NB4 (cell line): ENCODE data around the gene CLPSL1.

Experiments
- DNase-seq: peaks from one replicate; pipeline ENCODE4 v3.0.0; 2010; ENCODE audit warnings: low read depth
- H3K4me3 ChIP-seq: one replicate; pipeline ENCODE4 v1.5.1; 2011; ENCODE audit warnings: mild to moderate bottlenecking, low read depth, low read length, moderate library complexity
- MYC ChIP-seq: IDR thresholded peaks from 2 replicates; pipeline ENCODE4 v1.6.1; 2011; ENCODE audit warnings: low read depth, low read length
- POLR2A ChIP-seq: IDR thresholded peaks from 2 replicates; pipeline ENCODE4 v1.6.1; 2011; ENCODE audit warnings: mild to moderate bottlenecking; ENCODE audit not compliant: insufficient read length; ENCODE audit errors: extremely low read depth
- TF ChIP-seq, protein P1 (sequence below): IDR thresholded peaks from one replicate; pipeline ENCODE4 v1.5.1; 2012; ENCODE audit warnings: low read depth, low read length
- TF ChIP-seq, protein P2 (sequence below): IDR thresholded peaks from 2 replicates; pipeline ENCODE4 v1.6.1; 2011; ENCODE audit warnings: low read depth, low read length

The CLPSL1 gene

DNA sequence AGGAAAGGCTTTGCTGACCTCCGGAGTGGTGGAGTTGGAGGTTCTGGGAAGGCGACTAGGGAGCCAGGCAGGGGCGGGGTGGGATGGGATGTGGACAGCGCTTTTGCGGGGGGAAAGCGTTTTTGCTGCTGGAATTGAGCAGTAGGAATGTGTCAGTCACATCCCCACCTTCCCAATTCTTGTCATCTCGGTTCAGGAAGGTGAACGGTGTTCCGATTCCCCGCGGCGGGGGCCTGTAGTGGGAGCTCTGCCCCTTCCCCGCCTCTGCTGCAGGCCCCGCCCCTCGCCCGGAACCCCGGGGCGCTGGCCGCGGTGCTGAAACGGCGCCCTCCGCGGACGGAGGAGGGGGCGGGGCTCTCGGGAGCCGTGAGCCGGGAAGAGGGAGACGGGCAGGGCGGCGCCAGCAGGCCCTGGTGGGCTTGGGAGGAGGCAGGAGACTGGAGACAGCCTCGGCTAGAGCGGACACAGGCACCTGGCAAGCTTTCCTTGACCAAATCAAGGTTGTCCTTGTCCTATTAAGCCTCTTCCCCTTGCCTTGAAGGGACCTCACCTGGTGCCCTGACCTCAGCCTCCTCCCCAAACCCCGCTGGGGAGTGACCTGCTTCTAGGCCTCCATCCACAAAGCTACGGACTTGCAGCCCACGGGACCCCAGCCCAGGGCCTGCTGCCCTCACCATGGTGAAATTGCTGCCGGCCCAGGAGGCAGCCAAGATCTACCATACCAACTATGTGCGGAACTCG, 24.3 kb downstream of the CLPSL1 start, which contains the start of gene LHFPL5:
LHFPL5 (plus strand) TSS at position 357 of the 741 bp plus-strand sequence; CDS start at position 676, 319 bp downstream.
- H3K4me3 ChIP-seq = no peak within 1 kb of the TSS
- peak; percentile 61 for DNase-seq
- TF ChIP-seq, protein P1, sequence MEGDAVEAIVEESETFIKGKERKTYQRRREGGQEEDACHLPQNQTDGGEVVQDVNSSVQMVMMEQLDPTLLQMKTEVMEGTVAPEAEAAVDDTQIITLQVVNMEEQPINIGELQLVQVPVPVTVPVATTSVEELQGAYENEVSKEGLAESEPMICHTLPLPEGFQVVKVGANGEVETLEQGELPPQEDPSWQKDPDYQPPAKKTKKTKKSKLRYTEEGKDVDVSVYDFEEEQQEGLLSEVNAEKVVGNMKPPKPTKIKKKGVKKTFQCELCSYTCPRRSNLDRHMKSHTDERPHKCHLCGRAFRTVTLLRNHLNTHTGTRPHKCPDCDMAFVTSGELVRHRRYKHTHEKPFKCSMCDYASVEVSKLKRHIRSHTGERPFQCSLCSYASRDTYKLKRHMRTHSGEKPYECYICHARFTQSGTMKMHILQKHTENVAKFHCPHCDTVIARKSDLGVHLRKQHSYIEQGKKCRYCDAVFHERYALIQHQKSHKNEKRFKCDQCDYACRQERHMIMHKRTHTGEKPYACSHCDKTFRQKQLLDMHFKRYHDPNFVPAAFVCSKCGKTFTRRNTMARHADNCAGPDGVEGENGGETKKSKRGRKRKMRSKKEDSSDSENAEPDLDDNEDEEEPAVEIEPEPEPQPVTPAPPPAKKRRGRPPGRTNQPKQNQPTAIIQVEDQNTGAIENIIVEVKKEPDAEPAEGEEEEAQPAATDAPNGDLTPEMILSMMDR = peak; percentile 13
- TF ChIP-seq, protein P2, sequence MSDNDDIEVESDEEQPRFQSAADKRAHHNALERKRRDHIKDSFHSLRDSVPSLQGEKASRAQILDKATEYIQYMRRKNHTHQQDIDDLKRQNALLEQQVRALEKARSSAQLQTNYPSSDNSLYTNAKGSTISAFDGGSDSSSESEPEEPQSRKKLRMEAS = no peak

DNA sequence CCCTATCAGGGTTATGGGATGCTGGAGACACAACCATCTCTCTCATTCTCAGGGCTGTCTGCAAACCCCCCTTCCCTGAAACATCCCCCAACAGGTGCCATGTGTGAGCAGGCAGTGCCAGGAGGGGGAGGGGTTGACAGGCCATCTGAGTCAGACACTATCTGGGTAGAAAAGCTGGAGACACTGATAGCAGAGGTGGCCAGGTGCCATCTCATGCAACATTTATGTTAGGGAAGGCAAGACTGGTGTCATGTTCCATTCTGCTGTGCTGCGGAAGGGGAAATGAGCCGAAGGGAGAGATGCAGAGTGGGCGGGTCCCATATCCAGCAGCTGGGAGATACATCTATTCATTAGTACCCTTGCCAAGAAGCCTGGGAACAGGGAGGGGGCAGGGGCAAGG, 27.9 kb downstream of the CLPSL1 start:
- H3K4me3 ChIP-seq = no peak overlapping the region
- DNase-seq = no peak
- TF ChIP-seq, protein P2 = no peak
- TF ChIP-seq MYC = no peak
- TF ChIP-seq POLR2A = no peak
- TF ChIP-seq, protein P1 = no peak

DNA sequence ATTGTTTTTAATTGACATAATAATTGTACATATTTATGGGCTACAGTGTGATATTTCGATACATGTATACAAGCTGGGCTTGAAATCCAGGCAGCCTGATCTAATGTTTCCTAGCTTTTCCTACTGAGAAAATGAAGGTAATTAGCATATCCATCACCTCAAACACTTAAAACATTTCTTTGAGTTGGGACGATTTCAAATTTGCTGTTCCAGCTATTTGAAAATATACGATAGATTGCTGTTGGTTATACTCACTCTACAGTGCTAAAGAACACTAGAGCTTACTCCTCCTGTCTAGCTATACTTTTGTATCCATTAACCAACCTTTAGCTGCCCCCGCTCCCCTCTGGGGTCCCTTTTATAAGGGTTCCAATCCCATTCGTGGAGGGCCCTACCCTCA, 29.0 kb downstream of the CLPSL1 start:
- TF ChIP-seq, protein P2 = no peak
- TF ChIP-seq, protein P1 = no peak
- TF ChIP-seq MYC = no peak
- no peak for TF ChIP-seq POLR2A
- no peak for DNase-seq
- no peak overlapping the region for H3K4me3 ChIP-seq

DNA sequence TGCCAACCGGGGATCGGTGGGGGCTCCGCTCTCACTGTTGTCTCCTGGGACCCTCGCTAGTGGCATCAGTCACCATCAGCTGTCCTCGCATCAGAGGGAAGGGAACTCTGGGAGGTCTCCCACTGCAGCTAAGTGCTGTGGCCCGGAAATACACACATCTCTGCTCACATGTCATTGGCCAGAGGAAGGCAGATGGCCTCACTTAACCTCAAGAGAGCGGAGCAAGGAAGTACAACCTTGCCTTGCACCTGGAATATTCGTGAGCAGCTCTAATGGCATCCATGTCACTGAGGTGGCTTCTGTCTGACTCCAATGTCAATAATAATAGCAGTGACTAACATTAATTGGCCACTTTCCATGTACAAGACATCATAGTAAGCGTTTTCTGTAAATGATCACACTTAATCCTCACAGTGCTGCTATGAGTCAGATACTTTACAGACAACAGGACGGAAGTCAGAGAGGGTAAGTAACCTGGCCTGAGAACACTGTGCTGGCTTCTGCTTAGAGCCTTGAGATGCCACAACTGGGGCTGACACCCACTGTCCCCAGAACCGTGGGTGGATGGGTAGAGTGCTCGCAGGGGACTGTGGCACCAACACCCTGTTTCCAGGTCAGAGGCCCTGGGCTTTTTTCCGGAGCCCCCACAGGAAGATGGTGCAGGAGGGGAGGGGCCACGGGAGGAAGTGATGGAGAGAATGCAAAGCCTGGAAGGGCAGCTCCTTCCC, 30.3 kb downstream of the CLPSL1 start:
- no peak for DNase-seq
- TF ChIP-seq POLR2A (no peak), MYC (no peak)
- TF ChIP-seq, protein P1 = no peak
- TF ChIP-seq, protein P2 = no peak
- no peak overlapping the region for H3K4me3 ChIP-seq

DNA sequence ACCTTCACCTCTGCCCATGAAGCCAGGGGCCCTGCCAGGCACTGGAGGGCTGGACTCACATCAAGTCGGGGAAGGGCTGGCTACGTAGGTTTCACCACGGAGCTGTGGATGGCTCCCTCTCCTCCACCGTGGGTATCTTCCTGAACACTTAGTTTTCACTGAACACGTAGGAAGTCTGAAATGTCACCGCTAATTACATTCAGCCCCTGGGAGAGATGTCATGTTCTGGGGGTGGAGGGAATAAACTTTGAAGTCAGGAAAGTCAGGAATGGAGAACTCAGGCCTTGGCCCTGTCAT, 30.8 kb downstream of the CLPSL1 start:
- TF ChIP-seq, protein P1 = no peak
- TF ChIP-seq, protein P2 = no peak
- TF ChIP-seq MYC (no peak), POLR2A (no peak)
- DNase-seq = no peak
- no peak overlapping the region for H3K4me3 ChIP-seq
